Epithelial cell of esophagus (primary cell): ENCODE data around the gene GFI1B.
"Not testable (repeated sequence)": the region's sequence is repeated elsewhere in the genome, so short reads cannot be mapped to it uniquely, and the experiment has no call there.

Source experiments
- DNase-seq: peaks from one replicate; pipeline ENCODE4 v3.0.0; 2010; ENCODE audit warnings: low read depth
- H3K4me3 ChIP-seq: 2 replicates; pipeline ENCODE4 v1.5.1; 2011; ENCODE audit warnings: mild to moderate bottlenecking, low read length, control low read depth
- CTCF ChIP-seq: IDR thresholded peaks from 2 replicates; pipeline ENCODE4 v1.5.1; 2011; ENCODE audit warnings: low read depth, mild to moderate bottlenecking, low read length, control low read depth, inconsistent platforms; ENCODE audit not compliant: insufficient read depth; ENCODE audit errors: missing control alignments

Gene GFI1B

GRCh38 chr9:132986640-132987620 lies 8.4 kb downstream of the GFI1B start:
- no peak overlapping the region for H3K4me3 ChIP-seq
- no peak for TF ChIP-seq CTCF
- DNase-seq: no peak

GRCh38 chr9:132988244-132989013 lies 9.9 kb downstream of the GFI1B start:
- TF ChIP-seq CTCF: no peak
- DNase-seq: no peak
- no peak overlapping the region for H3K4me3 ChIP-seq

GRCh38 chr9:132989014-132989310 lies 10.5 kb downstream of the GFI1B start:
- no peak overlapping the region for H3K4me3 ChIP-seq
- TF ChIP-seq CTCF: no peak

GRCh38 chr9:132989414-132989996 lies 11.0 kb downstream of the GFI1B start:
- H3K4me3 ChIP-seq: no peak overlapping the region
- no peak for DNase-seq
- TF ChIP-seq CTCF: no peak

More at GRCh38 chr9:132989014-132989310, 10.5 kb downstream of the GFI1B start:
- DNase-seq: no peak

GRCh38 chr9:132989998-132990557 lies 11.6 kb downstream of the GFI1B start:
- not testable (repeated sequence) for DNase-seq, H3K4me3 ChIP-seq

- no peak for TF ChIP-seq CTCF
Observed at GRCh38 chr9:132990781-132991180, 12.3 kb downstream of the GFI1B start.

More at GRCh38 chr9:132990781-132991180, 12.3 kb downstream of the GFI1B start:
- H3K4me3 ChIP-seq: no peak overlapping the region
- no peak for DNase-seq
